Mucosa of rectum (tissue), 2 donors: ENCODE results near the gene DPH7.
"Not testable (repeated sequence)": the region's sequence is repeated elsewhere in the genome, so short reads cannot be mapped to it uniquely, and the experiment has no call there.

ENCODE experiments used
- H3K27ac ChIP-seq, 2 donors: one replicate each; pipeline ENCODE4 v1.7.0; 2013; ENCODE audit warnings: inconsistent platforms in 2 of 2, low read depth in 2 of 2, low read length in 2 of 2
- H3K27me3 ChIP-seq, 2 donors: one replicate each; pipeline ENCODE4 v1.7.0; 2013; ENCODE audit warnings: low read length in 2 of 2; ENCODE audit not compliant: control insufficient read depth in 2 of 2, insufficient read depth in 2 of 2
- H3K36me3 ChIP-seq, 2 donors: one replicate each; pipeline ENCODE4 v1.7.0; 2013; ENCODE audit warnings: low read length in 2 of 2; ENCODE audit not compliant: control insufficient read depth in 2 of 2, insufficient read depth in 2 of 2
- H3K4me1 ChIP-seq, 2 donors: one replicate each; pipeline ENCODE4 v1.7.0; 2013; ENCODE audit warnings: low read length in 2 of 2, mild to moderate bottlenecking in 1 of 2; ENCODE audit not compliant: control insufficient read depth in 2 of 2, insufficient read depth in 2 of 2
- H3K4me3 ChIP-seq, 2 donors: one replicate each; pipeline ENCODE4 v1.7.0; 2013; ENCODE audit warnings: low read length in 2 of 2
- H3K9ac ChIP-seq, 2 donors: one replicate each; pipeline ENCODE4 v1.7.0; 2013; ENCODE audit warnings: low read length in 2 of 2, low read depth in 1 of 2, mild to moderate bottlenecking in 1 of 2
- H3K9me3 ChIP-seq, 2 donors: one replicate each; pipeline ENCODE4 v1.7.0; 2013; ENCODE audit warnings: low read length in 2 of 2; ENCODE audit not compliant: control insufficient read depth in 2 of 2
- donor health status: healthy.
- donor health status: Normal muscosa, but diverticular disease.

Gene DPH7

DNA sequence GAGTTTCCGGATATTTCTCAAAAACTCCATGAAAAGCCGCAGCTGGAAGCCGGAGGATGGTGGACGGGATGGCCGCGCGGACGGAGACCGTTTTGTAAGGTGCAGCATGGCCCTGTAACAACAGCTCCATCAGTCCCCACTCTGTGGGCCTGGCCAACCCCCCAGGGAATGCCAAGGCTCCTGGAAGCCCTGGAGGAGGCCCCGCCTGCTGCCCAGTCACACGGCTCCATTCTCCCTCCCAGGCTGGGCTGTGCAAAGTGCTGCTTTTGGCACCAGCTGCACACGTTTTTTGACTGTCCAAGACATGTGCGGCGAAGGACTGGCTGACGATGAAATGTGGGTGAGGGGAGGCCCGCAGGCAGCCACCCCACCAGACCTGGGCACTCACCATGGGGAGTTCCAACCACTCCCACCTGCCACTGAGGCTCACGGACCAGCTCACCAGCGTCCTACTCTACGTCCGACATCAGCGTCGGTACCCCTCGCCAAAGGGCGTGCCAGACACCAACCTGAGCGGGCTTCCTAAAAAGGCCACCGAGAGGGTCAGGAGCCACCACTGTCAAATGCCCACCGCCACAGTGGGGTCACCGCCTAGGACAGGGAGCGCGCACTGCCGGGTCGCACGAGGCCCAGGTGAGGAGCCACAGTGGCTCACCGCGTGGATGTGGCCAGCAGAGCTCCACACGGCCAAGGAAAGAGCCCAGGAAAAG lies 55.8 kb downstream of the DPH7 start:
- no peaks in the 10 kb centered on the region for H3K27me3 ChIP-seq
- peaks cover 0 to 5% of the 10 kb centered on the region in 2 donors for H3K36me3 ChIP-seq
- H3K4me3 ChIP-seq, result no peak overlapping the region
- H3K27ac ChIP-seq, result no peak overlapping the region
- no peaks in the 10 kb centered on the region for H3K9me3 ChIP-seq
- H3K9ac ChIP-seq, result no peak overlapping the region
- no peaks in the 10 kb centered on the region for H3K4me1 ChIP-seq

DNA sequence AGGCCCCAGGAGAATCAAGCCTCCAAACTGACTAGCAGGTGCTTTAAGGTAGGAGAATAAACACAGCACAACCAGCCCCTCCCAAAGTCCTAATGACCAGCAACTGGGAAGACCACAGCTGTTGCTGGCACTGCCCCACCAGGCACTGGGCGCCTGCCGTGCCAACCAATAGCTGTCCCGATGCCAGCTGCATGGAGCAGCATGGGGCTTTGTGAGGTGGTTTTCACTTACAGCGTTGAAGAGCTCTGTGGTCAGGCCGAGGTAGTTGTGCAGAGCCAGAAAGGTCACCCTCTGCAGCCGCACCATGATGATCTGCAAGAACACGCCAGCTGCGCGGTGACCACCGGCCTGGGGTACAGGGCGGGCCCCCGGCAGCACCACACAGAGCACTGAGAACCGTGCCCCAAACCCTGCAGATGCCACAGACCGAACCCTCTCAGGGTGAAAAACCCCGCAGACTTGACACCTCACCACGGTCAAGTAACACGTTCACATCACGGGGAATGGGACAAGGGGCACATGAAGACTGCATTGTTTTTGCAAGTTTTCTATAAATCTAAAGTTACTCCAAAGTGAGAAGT lies 57.2 kb downstream of the DPH7 start:
- Histone ChIP-seq H3K27ac (no peak overlapping the region), H3K9ac (no peak overlapping the region), H3K27me3 (no peaks in the 10 kb centered on the region), H3K36me3 (peaks cover 0 to 5% of the 10 kb centered on the region in 2 donors), H3K9me3 (no peaks in the 10 kb centered on the region), H3K4me3 (no peak overlapping the region), H3K4me1 (no peaks in the 10 kb centered on the region)

DNA sequence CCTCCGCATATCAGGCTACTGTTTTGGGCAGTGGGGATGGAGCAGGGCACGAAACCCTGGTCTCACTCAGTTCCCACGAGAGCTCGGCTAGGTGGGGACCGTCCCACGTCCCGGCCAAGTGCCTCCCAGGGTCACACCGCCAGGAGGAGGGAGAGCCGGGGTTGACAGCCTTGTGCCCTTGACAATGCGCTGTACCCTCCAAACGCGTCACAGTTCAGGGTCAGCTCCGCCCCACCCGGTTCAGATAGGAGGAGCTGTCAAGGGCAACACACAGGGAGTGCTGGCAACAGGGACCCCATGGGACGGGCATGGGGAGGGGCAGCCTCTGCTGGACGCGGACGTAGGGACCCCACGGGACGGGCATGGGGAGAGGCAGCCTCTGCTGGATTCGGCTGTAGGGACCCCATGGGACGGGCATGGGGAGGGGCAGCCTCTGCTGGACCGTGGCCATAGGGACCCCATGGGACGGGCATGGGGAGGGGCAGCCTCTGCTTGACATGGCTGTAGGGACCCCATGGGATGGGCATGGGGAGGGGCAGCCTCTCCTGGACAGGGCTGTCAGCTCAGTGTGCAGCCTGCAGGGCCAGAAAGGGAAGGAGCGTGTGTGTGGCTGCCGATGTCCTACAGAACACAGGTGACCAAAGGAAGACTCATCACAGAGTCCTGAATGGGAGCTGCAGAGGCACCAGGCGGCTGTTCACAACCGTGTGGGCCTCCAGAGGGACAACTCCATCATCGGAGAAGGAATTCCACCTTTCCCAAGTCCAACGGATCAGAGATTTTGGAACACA lies 57.9 kb downstream of the DPH7 start:
- Histone ChIP-seq H3K36me3 (peaks cover 0 to 5% of the 10 kb centered on the region in 2 donors), H3K9ac (no peak overlapping the region), H3K27me3 (no peaks in the 10 kb centered on the region), H3K9me3 (no peaks in the 10 kb centered on the region), H3K4me3 (no peak overlapping the region), H3K27ac (no peak overlapping the region), H3K4me1 (no peaks in the 10 kb centered on the region)

DNA sequence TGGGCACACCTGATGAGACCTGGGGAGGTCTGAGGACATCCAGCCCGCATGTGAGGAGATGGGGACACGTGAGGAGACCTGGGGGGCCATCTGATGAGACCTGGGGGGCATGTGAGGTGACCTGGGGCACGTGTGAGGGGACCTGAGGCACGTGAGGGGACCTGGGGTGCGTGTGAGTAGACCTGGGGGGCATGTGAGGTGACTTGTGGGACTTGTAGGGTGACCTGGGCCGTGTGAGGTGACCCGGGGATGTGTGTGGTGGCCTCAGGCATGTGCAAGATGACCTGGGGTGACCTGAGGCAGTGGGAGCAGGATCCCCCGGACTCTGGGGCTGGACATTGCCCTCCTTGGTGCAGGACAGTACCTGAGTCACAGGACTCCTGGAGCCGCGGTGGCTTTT lies 59.2 kb downstream of the DPH7 start:
- H3K4me1 ChIP-seq, result no peaks in the 10 kb centered on the region
- no peak overlapping the region for H3K4me3 ChIP-seq
- no peaks in the 10 kb centered on the region for H3K9me3 ChIP-seq
- H3K27ac ChIP-seq, result no peak overlapping the region
- no peak overlapping the region for H3K9ac ChIP-seq
- H3K27me3 ChIP-seq, result no peaks in the 10 kb centered on the region
- H3K36me3 ChIP-seq, result peaks cover 0 to 5% of the 10 kb centered on the region in 2 donors

DNA sequence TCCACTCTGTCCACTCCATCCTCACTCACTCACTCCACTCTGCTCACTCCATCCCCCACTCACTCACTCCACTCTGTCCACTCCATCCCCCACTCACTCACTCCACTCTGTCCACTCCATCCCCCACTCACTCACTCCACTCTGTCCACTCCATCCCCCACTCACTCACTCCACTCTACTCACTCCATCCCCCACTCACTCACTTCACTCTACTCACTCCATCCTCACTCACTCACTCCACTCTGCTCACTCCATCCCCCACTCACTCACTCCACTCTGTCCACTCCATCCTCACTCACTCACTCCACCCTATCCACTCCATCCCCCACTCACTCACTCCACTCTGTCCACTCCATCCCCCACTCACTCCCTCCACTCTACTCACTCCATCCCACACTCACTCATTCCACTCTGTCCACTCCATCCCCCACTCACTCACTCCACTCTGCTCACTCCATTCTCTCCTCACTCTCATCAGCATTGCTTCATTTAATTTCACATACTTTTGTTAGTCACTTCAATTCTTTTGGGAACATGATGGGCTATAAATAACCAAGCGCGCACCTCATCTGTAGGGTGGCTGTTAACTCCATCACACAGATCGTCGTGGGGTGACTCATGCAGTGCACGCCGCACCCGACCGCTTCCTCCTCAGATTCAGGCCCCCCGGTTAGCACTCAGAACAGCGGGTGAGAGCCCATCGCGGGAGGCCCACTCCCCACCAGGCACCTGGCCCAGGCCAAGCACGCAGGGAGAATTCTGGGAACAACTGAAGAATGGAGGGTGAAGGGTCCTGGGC lies 59.9 kb downstream of the DPH7 start:
- H3K27ac ChIP-seq, H3K36me3 ChIP-seq, H3K9ac ChIP-seq, H3K27me3 ChIP-seq, H3K4me1 ChIP-seq, H3K9me3 ChIP-seq, H3K4me3 ChIP-seq: not testable (repeated sequence)

DNA sequence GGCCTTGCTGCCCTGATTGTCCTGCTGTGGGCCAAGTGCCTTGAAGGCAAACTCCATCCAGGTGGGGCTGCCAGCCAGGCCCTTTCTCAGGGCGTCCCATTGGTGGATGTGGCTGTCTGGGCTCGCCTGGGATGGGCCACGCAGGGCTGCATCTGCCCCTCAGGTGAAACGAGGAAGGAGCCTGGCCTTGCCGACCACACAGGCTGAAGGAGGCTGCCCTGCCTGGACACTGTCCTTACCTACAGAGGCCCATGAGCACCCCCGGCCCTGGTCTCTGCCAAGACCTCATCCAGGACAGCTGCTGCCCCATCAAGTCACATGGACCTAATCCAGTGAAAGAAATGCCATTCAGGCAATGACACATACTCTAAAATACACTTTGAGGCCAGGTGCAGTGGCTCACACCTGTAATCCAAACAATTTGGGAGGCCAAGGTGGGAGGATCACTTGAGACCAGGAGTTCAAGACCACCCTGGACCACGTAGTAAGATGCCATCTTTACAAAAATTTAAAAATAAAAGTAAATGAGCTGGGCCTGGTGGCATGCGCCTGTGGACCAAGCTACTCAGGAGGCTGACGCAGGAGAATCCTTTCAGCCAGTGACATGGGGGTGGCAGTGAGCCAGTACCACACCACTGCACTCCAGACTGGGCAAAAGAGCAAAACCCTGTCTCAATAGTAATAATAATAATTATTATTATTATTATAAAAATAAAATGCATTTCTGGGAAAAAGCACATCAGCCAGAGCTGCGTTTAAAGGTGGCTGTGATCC lies 62.4 kb downstream of the DPH7 start:
- H3K4me3 ChIP-seq, result no peak overlapping the region
- H3K27me3 ChIP-seq, result no peaks in the 10 kb centered on the region
- peaks cover 0 to 5% of the 10 kb centered on the region in 2 donors for H3K36me3 ChIP-seq
- H3K27ac ChIP-seq, result no peak overlapping the region
- no peak overlapping the region for H3K9ac ChIP-seq
- H3K4me1 ChIP-seq, result no peaks in the 10 kb centered on the region
- H3K9me3 ChIP-seq, result no peaks in the 10 kb centered on the region

DNA sequence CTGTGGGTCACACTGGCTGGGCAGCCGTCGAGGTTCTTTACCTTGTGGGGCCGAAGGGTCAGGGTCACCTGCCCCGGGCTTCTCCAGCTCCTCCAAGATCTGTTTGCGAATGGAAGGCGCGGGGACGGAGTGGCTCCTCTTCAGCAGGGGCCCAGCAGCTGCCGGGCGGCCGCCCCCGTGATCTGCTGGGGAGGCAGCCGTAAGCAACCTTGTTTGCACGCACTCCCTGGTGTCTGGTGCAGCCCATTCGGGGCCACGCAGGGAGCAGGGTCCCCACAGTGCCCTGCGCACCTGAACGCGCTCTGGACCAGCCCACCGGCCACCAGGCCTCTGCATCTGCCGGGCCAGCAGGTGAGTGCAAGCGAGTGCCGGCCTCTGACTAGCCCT lies 63.4 kb downstream of the DPH7 start:
- no peak overlapping the region for H3K9ac ChIP-seq
- no peaks in the 10 kb centered on the region for H3K4me1 ChIP-seq
- H3K9me3 ChIP-seq, result no peaks in the 10 kb centered on the region
- no peak overlapping the region for H3K4me3 ChIP-seq
- H3K27ac ChIP-seq, result no peak overlapping the region
- H3K27me3 ChIP-seq, result no peaks in the 10 kb centered on the region
- H3K36me3 ChIP-seq, result peaks cover 0 to 5% of the 10 kb centered on the region in 2 donors

DNA sequence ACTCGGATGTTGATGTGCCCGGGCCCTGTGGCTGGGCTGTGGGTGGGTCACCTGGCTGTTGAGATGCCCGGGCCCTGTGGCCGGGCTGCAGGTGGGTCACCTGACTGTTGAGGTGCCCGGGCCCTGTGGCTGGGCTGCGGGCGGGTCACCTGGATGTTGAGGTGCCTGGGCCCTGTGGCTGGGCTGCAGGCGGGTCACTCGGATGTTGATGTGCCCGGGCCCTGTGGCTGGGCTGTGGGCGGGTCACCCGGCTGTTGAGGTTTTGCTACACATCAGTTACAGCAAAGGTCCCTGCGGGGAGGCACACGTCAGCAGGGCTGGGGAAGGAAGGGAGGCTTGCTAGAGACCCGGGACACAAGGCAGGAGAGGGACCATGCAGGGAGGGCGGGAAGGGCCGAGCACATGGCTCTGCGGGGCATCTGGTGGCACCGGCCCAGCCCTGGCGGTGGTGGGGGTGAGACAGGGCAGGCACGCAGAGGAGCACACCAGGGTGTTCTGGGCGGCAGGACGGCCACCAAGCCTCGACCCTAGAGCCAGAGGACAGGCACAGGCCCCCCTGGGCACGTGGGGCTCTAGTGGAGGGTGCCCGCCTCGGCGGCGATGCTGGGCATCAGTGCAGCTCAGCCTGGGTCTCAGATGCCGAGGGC lies 63.9 kb downstream of the DPH7 start:
- H3K4me1 ChIP-seq, result no peaks in the 10 kb centered on the region
- H3K27me3 ChIP-seq, result no peaks in the 10 kb centered on the region
- no peaks in the 10 kb centered on the region for H3K9me3 ChIP-seq
- H3K9ac ChIP-seq, result no peak overlapping the region
- H3K4me3 ChIP-seq, result no peak overlapping the region
- H3K27ac ChIP-seq, result no peak overlapping the region
- H3K36me3 ChIP-seq, result peaks cover 0 to 4% of the 10 kb centered on the region in 2 donors

DNA sequence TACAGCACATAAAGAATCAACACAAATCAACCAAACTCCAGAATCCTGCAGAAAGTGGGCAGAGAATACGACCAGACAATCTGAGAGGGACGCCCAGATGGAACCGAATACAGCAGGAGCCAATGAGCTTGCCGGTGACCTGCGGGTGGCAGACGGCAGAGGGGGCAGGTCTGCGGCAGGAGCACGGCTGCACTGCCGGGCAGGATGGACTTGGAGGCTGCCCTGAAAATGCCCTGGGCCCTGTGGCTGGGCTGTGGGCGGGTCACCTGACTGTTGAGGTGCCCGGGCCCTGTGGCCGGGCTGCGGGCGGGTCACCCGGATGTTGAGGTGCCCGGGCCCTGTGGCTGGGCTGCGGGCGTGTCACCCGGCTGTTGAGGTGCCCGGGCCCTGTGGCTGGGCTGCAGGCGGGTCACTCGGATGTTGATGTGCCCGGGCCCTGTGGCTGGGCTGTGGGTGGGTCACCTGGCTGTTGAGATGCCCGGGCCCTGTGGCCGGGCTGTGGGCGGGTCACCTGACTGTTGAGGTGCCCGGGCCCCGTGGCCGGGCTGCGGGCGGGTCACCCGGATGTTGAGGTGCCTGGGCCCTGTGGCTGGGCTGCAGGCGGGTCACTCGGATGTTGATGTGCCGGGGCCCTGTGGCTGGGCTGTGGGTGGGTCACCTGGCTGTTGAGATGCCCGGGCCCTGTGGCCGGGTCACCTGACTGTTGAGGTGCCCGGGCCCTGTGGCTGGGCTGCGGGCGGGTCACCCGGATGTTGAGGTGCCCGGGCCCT lies 64.7 kb downstream of the DPH7 start:
- not testable (repeated sequence) for H3K9me3 ChIP-seq, H3K27me3 ChIP-seq, H3K36me3 ChIP-seq, H3K4me1 ChIP-seq
- peak overlapping the region in 1 of 2 donors; percentile 3 for H3K4me3 ChIP-seq
- H3K27ac ChIP-seq, result peak overlapping the region; percentile 23 to 42
- peak overlapping the region in 1 of 2 donors; percentile 41 for H3K9ac ChIP-seq
